ENCODE measurements around the gene RAB10. TPM values are rescaled to one million over a fixed set of nuclear protein-coding genes. Genes with fewer than 3 reads are reported as not detected.
"Not testable (repeated sequence)": the region's sequence is repeated elsewhere in the genome, so short reads cannot be mapped to it uniquely, and the experiment has no call there.

The RAB10 gene
- total and polyA plus RNA-seq, 7 donors: 57.1 to 116 (median 92.0) TPM

- Histone ChIP-seq H3K4me3 (no peak overlapping the region), H3K27ac (no peak overlapping the region), H3K27me3 (no peaks in the 10 kb centered on the region), H3K36me3 (no peaks in the 10 kb centered on the region), H3K9me3 (no peaks in the 10 kb centered on the region), H3K4me1 (no peaks in the 10 kb centered on the region)
- TF ChIP-seq POLR2A (IDR thresholded peaks at IDR 0.05): no peak
- TF ChIP-seq EP300 (IDR thresholded peaks at IDR 0.05): no peak
- TF ChIP-seq, protein P1, sequence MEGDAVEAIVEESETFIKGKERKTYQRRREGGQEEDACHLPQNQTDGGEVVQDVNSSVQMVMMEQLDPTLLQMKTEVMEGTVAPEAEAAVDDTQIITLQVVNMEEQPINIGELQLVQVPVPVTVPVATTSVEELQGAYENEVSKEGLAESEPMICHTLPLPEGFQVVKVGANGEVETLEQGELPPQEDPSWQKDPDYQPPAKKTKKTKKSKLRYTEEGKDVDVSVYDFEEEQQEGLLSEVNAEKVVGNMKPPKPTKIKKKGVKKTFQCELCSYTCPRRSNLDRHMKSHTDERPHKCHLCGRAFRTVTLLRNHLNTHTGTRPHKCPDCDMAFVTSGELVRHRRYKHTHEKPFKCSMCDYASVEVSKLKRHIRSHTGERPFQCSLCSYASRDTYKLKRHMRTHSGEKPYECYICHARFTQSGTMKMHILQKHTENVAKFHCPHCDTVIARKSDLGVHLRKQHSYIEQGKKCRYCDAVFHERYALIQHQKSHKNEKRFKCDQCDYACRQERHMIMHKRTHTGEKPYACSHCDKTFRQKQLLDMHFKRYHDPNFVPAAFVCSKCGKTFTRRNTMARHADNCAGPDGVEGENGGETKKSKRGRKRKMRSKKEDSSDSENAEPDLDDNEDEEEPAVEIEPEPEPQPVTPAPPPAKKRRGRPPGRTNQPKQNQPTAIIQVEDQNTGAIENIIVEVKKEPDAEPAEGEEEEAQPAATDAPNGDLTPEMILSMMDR (IDR thresholded peaks at IDR 0.05): no peak
- TF ChIP-seq POLR2AphosphoS5 (IDR thresholded peaks at IDR 0.05): no peak
- 96 to 98% methylated on average over 2 of the region's 2 CpGs for WGBS, 2 donors
- DNase-seq: no peak
- intact Hi-C loops (cut with DNase I): no loop called here
Measured at GRCh38 chr2:26024260-26024659, 9.6 kb upstream of the RAB10 start.

DNA sequence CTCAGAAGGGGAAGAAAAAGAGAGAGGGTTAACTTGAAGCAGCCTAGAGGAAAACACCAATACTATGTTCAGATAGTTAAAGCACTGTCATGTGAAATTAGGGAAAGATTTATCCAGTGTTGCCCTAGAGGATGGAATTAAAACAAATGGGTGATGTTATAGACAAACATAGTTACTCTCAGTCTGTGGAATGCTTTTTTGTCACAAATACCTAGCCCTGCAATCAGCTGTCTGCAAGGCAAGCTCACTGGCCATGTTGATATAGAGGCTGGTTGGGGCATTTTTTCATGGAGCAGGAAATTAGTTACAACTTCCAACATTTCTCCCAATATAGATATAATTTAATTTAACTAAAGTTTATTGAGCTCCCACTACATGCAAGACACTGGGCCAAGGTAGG is 8.4 kb upstream of the RAB10 start:
- Histone ChIP-seq H3K9me3 (no peaks in the 10 kb centered on the region), H3K36me3 (no peaks in the 10 kb centered on the region), H3K4me3 (no peak overlapping the region), H3K4me1 (no peaks in the 10 kb centered on the region), H3K27ac (no peak overlapping the region), H3K27me3 (no peaks in the 10 kb centered on the region)
- DNase-seq: no peak
- intact Hi-C loops (cut with DNase I): no loop called here
- TF ChIP-seq EP300 (IDR thresholded peaks at IDR 0.05): no peak
- TF ChIP-seq, protein P1 (IDR thresholded peaks at IDR 0.05): no peak
- no peak for TF ChIP-seq POLR2AphosphoS5 (IDR thresholded peaks at IDR 0.05)
- no peak for TF ChIP-seq POLR2A (IDR thresholded peaks at IDR 0.05)

GRCh38 chr2:26028083-26028482 is 5.8 kb upstream of the RAB10 start:
- intact Hi-C loops (cut with DNase I); H3K36me3 ChIP-seq; H3K4me3 ChIP-seq; H3K9me3 ChIP-seq; DNase-seq; H3K27me3 ChIP-seq; H3K27ac ChIP-seq; H3K4me1 ChIP-seq: not testable (repeated sequence)
- 95 to 96% methylated on average over 16 of the region's 16 CpGs for WGBS, 2 donors

GRCh38 chr2:26032586-26033269 is 1.2 kb upstream of the RAB10 start:
- H3K9me3 ChIP-seq, H3K27me3 ChIP-seq, H3K36me3 ChIP-seq, DNase-seq: not testable (repeated sequence)
- Histone ChIP-seq H3K27ac (peak overlapping the region; percentile 92 to 99 (median 96)), H3K4me3 (peak overlapping the region; percentile 77 to 97 (median 96)), H3K4me1 (peaks cover 0 to 36% (median 30%) of the 10 kb centered on the region in 4 donors)
- intact Hi-C loops (cut with DNase I): loop anchor here (1.0 to 5.0 kb wide), 5 partner anchors 50 to 315 kb away; partner anchors contain the start of genes ADGRF3, ASXL2, KIF3C and SELENOI
- 10 to 32% methylated on average over 24 of the region's 24 CpGs for WGBS, 2 donors

- Histone ChIP-seq H3K27me3 (no peaks in the 10 kb centered on the region), H3K4me1 (peaks cover 0 to 42% (median 36%) of the 10 kb centered on the region in 4 donors), H3K36me3 (peaks cover 0 to 12% (median 0%) of the 10 kb centered on the region in 4 donors), H3K9me3 (no peaks in the 10 kb centered on the region), H3K27ac (peak overlapping the region; percentile 92 to 99 (median 96)), H3K4me3 (peak overlapping the region; percentile 77 to 97 (median 96))
- no peak for DNase-seq
- TF ChIP-seq POLR2A (IDR thresholded peaks at IDR 0.05) (peak; percentile 8 to 64), POLR2AphosphoS5 (IDR thresholded peaks at IDR 0.05) (peak in 3 of 4 donors; percentile 3 to 38 (median 8))
- TF ChIP-seq, protein P1 (IDR thresholded peaks at IDR 0.05): no peak
- WGBS, 2 donors: 0% methylated on average over 38 of the region's 38 CpGs
- intact Hi-C loops (cut with DNase I): loop anchor here (1.0 to 5.0 kb wide), 5 partner anchors 49 to 314 kb away; partner anchors contain the start of genes ADGRF3, ASXL2, KIF3C and SELENOI
Measured at GRCh38 chr2:26033270-26033817, 540 bp upstream of the RAB10 start.
